Right ventricle myocardium superior (tissue), 1 donor: ENCODE data around the gene CABP4. TPM values are rescaled to one million over a fixed set of nuclear protein-coding genes. Genes with fewer than 3 reads are reported as not detected.
"Not testable (repeated sequence)": the region's sequence is repeated elsewhere in the genome, so short reads cannot be mapped to it uniquely, and the experiment has no call there.

ENCODE experiments used
- ATAC-seq: fragments of 200-7000 bp; cut with Tn5 transposase; one replicate; pipeline ENCODE4 v1.9.1; 2020; ENCODE audit warnings: mild to moderate bottlenecking; ENCODE audit not compliant: poor library complexity
- DNase-seq: peaks from one replicate; pipeline ENCODE4 v3.0.0-alpha.2; 2020
- intact Hi-C: fragments of 100-400 bp; cut with DNase I; formaldehyde crosslinking; loops from one replicate; pipeline ENCODE4 v1.11.2; 2022
- total RNA-seq: library from RNA; stranded (reverse); fragmentation: NEBNext Ultra II Directional; extraction: Animal tissue kit (Norgen Biotek cat#: 25700); gene quantifications from one replicate; pipeline ENCODE4 v1.2.1, GENCODE V29; 2021
- donor health status: DM: no; HTN: yes; CAD: no; lungs with severe emphysema.

The CABP4 gene
- total RNA-seq, 1 donor from 2014 or later: 0.75 TPM

- ATAC-seq: no peak
- intact Hi-C loops: no loop called here
- DNase-seq: no peak
Measured at GRCh38 chr11:67417425-67417824, 37.7 kb upstream of the CABP4 start.

DNA sequence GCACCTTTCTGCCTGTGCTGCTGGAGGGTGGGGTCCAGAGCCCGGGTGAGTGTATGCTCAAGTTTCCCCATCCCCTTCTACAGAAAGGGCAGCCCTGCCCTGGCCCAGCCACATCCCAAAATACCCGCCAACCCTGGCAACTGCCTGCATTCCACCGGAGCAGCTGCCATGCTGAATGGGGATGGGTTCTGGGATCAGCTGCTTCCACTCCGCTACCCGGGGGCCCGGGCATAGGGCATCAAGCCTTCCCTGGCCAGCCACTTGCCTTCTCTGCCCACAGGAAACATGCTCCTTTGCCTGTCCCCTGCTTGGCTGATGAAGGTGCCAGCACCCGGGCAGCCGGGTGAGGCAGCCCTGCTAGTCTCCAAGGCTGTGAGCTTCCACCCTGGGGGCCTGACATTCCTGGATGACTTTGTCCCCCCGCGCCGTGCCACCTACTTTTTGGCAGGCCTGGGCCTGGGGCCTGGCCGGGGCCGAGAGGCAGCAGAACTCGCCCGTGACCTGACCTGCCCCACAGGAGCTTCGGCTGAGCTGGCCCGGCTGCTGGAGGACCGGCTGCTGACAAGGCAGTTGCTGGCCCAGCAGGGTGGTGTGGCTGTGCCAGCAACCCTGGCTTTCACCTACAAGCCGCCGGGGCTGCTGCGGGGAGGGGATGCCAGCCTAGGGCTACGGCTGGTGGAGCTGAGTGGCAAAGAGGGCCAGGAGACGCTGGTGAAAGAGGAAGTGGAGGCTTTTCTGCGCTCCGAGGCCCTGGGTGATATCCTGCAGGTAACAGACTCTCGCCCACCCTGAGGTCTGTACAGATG, 36.5 kb upstream of the CABP4 start:
- peak; percentile 51 for ATAC-seq
- DNase-seq: peak; percentile 69
- intact Hi-C loops: no loop called here

DNA sequence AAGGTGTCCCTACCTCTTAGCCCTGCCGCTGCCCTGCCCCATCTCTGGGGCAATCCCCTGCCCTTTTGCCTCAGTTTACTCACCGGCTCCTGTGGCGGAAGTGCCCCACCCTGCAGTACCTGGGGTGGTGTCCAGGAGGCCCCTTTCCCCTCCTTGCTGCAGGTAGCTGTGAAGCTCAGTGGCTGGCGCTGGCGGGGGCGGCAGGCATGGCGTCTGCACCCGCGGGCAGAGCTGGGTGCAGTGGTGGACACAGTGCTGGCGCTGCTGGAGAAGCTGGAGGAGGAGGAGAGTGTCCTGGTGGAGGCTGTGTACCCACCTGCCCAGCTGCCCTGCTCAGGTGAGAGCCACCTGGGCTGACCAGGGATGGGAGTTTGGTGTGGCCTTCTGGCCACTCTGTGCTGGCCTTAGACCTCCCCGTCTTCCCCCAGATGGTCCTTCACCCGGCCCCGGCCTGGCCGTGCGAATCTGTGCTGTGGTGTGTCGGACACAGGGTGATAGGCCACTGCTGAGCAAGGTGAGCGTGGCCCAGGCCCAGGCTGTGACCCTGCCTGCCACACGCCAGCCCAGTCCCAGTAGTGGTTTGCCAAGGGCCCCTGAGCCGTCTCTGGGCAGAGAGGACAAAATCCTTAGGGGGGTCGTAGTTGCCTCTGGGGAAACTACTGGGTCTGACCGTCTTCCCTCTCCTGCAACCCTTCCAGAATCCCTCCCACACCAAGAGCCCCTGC, 35.7 kb upstream of the CABP4 start:
- intact Hi-C loops: no loop called here
- ATAC-seq (no peak), DNase-seq (no peak)

DNA sequence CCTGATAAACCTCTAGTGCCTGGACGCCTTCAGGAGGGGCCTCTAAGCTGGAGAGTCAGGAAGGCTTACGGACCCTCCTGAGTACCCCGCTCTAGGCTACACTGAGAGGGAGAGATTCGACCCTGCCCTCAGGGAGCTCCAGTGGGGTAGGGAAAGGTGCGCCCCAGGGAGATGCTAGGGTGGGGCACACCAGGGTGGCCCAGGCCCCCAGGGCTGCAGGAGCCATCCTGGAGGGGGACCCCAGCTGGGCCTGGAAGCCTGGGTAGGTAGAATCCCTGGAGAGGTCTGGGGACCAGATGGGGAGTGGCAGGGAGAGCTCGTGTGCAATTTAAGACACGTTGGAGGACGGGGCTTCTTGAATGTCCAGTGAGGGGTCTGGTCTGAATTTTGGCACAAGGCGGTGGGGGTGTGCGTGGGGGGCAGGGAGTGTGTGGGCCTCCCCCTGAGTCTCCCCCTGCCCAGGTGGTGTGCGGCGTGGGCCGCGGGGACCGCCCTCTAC, 35.0 kb upstream of the CABP4 start:
- no peak for DNase-seq
- intact Hi-C loops: no loop called here
- no peak for ATAC-seq

GRCh38 chr11:67420646-67421429, 34.3 kb upstream of the CABP4 start:
- DNase-seq: peak; percentile 98
- intact Hi-C loops: no loop called here
- peak; percentile 93 for ATAC-seq

DNA sequence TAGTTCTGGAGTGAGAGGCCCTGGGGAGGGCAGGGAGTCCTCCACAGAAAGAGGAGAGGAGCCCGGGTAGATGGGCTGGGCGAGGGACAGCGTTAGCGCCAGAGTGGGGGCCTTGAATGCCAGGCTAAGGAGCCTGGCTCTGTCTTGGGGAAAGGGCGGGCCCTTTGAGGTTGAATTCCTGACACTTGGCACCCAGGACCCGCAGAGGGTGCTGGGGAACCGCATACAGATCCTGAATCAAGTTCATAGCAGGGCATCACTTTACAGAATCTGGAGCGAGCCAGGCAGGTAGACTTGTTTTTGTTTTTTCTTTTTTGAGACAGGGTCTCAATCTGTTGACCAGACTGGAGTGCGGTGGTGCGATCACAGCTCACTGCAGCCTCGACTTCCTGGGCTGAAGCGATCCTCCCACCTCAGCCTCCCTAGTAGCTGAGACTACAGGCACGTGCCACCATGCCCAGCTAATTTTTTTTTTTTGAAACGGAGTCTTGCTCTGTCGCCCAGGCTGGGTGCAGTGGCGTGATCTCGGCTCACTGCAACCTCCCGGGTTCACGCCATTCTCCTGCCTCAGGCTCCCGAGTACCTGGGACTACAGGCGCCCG, 33.6 kb upstream of the CABP4 start:
- intact Hi-C loops: no loop called here
- ATAC-seq: no peak
- no peak for DNase-seq

- no peak for ATAC-seq
- no peak for DNase-seq
- intact Hi-C loops: no loop called here
Measured at GRCh38 chr11:67422891-67423290, 32.3 kb upstream of the CABP4 start.

DNA sequence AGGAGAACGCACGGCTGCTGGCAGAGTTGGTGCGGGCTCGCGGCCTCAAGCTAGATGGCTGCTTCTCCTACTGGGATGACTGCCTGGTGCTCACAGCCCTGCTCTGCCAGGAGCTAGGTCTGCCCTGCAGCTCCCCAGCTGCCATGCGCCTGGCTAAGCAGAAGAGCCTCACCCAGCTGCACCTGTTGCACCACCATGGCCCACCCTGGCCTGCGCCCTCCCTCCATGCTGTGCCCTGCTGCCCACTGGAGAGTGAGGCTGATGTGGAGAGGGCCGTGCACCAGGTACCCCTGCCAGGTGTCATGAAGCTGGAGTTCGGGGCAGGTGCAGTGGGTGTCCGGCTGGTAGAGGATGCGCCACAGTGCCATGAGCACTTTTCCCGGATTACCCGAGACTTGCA, 31.7 kb upstream of the CABP4 start:
- intact Hi-C loops: no loop called here
- ATAC-seq (no peak), DNase-seq (no peak)

DNA sequence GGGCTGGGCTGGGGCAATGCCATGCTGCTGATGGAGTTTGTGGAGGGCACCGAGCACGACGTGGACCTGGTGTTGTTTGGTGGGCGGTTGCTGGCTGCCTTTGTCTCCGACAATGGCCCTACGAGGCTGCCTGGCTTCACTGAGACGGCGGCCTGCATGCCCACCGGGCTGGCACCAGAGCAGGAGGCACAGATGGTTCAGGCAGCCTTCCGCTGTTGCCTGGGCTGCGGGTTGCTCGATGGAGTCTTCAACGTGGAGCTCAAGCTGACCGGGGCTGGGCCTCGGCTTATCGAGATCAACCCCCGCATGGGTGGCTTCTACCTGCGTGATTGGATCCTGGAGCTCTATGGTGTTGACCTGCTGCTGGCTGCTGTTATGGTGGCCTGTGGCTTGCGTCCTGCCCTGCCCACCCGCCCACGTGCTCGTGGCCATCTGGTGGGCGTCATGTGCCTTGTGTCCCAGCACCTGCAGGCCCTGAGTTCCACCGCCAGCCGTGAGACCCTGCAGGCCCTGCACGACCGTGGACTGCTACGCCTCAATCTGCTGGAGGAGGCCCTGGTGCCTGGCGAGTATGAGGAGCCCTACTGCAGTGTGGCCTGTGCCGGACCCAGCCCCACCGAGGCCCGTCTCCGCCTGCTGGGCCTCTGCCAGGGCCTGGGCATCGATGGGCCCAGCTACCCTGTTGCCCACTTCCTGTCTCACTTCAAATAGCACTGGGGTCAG, 31.1 kb upstream of the CABP4 start:
- ATAC-seq (no peak), DNase-seq (no peak)
- intact Hi-C loops: no loop called here

DNA sequence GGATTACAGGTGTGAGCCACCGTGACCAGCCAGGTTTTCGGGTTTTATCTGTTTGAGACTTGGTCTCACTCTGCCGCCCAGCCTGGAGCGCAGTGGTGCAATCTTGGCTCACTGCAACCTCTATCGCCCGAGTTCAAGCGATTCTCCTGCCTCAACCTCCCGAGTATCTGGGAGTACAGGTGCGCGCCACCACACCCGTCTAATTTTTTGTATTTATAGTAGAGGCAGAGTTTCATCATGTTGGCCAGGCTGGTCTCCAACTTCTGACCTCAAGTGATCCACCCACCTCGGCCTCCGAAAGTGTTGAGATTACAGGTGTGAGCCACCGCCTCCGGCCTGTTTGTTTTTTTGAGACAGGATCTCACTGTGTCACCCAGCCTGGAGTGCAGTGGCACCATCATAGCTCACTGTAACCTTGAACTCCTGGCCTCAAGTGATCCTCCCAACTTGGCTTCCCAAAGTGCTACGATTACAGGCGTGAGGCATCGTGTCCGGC, 27.7 kb upstream of the CABP4 start:
- intact Hi-C loops, ATAC-seq, DNase-seq: not testable (repeated sequence)

DNA sequence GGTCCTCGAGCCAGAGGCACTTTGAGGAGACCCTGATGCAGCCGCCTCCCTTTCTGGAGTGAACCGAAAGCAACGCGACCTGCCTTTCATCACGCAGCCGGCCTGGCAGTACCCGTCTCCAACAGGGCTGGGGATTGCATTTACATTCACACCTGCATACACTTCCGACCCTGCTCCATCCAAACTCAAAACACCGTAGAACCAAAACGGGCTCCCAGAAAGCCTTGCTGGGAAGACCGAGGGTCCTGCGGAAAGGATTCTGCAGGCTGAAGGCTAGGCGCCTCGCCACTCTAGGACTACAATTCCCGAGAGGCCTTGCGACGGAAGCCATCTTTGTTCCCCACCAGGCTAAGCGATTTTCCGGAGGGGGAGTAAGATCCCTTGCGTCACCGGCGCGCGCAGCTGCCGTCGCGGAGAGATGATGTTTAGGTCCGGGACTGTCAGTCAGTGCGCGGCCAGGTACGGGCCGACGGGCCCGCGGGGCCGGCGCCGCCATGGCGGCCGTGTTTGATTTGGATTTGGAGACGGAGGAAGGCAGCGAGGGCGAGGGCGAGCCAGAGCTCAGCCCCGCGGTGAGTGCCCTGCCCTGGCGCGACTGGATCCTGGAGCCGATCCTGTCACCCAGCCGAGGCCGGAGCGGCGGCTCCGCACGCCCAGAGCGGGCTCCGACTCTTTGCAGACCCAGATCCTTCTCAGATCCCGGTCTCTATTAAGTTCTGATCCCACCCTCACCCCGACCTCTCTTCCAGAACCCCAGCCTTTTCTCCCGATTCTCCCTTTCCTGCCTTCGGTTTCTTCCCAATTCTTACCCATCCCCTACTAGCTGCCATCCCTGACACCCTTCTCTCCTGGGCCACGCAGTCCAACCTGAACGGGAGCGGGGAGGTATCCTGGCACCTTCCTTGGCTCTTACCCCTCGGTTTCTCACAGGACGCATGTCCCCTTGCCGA, 26.8 kb upstream of the CABP4 start, which contains the start of gene RPS6KB2:
TSS of gene RPS6KB2 (plus strand) at position 443 of the 950 bp plus-strand sequence. CDS start at position 495, 52 bp downstream.
- ATAC-seq (peak; percentile 94), DNase-seq (peak; percentile 100)
- intact Hi-C loops: no loop called here

- ATAC-seq: no peak
- no peak for DNase-seq
- intact Hi-C loops: no loop called here
Measured at GRCh38 chr11:67429038-67429668, 26.0 kb upstream of the CABP4 start.

DNA sequence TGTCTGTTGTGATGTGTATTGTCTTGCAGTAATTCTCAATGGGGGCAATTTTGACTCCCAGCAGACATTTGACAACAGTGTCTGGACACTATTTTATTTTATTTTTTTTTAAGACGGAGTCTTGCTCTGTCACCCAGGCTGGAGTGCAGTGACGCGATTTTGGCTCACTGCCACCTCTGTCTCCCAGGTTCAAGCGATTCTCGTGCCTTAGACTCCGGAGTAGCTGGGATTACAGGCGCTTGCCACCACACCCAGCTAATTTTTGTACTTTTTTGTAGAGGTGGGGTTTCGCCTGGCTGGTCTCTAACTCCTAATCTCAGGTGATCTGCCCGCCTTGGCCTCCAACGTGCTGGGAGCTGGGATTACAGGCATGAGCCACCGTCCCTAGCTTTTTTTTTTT, 25.4 kb upstream of the CABP4 start:
- ATAC-seq (no peak), DNase-seq (no peak)
- intact Hi-C loops: no loop called here

- ATAC-seq: no peak
- intact Hi-C loops: no loop called here
- DNase-seq: no peak
Measured at GRCh38 chr11:67431346-67432249, 23.6 kb upstream of the CABP4 start.

- DNase-seq: no peak
- intact Hi-C loops: no loop called here
Measured at GRCh38 chr11:67432655-67433349, 22.4 kb upstream of the CABP4 start.

More at GRCh38 chr11:67432655-67433349, 22.4 kb upstream of the CABP4 start:
- ATAC-seq: no peak
